ENCODE data around the gene ZNF675.
"Not testable (repeated sequence)": the region's sequence is repeated elsewhere in the genome, so short reads cannot be mapped to it uniquely, and the experiment has no call there.

The ZNF675 gene

DNA sequence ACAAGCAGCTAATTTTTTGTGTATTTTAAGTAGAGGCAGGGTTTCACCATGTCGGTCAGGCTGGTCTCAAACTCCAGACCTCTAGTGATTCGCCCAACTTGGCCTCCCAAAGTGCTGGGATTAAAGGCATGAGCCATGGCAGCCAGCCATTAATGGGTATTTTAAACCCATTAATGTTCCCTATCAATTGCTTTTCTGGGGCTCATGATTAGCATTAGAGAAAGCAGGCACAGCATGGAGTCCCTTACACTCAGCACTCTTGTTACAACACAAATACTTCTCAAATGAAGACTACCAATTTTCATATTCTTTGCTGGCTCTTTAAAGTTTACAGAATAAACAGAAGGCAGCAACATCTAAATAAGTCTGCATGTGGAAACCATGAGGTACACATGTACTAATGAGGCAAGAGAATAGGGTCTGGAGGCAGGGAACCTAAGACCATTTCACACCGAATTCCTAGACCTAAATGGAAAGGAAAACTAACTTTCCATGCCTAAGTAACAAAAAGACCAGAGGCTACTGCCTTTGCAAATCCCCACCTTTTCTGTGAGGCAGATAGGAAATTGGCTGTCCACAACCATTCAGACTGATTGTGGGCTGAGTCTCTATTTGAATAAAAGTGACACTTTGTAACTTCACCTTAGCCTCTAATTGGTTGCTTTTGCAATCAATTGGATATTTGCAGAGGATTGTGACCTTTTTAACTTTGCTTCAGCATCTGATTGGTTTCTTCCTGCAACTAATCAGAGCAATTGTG, 21.2 kb downstream of the ZNF675 start:
- no peaks in the 10 kb centered on the region for H3K9me3 Mint-ChIP-seq
- no peaks in the 10 kb centered on the region for H3K27me3 Mint-ChIP-seq
- no peak overlapping the region for H3K4me3 Mint-ChIP-seq
- ATAC-seq (replicated peaks; ENCODE audit: extremely low read depth, poor library complexity, severe bottlenecking) (no peak), DNase-seq (ENCODE audit: low spot score in 2 of 2) (no peak)
- H3K36me3 Mint-ChIP-seq (ENCODE audit: insufficient read depth): peaks cover 22% of the 10 kb centered on the region
- no peak overlapping the region for H3K27ac Mint-ChIP-seq (ENCODE audit: low read depth)
- H3K4me1 Mint-ChIP-seq: peaks cover 8% of the 10 kb centered on the region

DNA sequence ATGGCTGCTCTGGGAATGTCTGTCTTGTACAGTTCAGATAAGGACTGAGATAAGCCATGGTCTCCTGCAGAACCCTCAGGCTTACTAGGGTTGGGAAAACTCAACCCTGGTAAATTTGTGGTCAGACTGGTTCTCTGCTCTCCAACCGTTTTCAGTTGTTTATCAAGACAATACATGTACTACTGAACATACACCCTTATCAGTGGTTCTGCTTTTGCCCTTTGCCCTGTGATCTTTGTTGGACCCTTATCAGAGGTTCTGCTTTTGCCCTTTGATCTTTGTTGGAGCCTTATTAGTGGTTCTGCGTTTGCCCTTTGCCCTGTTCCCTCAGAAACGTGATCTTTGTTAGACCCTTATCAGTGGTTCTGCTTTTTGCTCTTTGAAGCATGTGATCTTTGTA, 37.2 kb downstream of the ZNF675 start:
- Mint-ChIP-seq H3K36me3 (ENCODE audit: insufficient read depth) (peaks cover 18% of the 10 kb centered on the region), H3K9me3 (peaks cover 23% of the 10 kb centered on the region)
- not testable (repeated sequence) for H3K4me3 Mint-ChIP-seq; H3K4me1 Mint-ChIP-seq; ATAC-seq (replicated peaks; ENCODE audit: extremely low read depth, poor library complexity, severe bottlenecking); DNase-seq (ENCODE audit: low spot score in 2 of 2); H3K27ac Mint-ChIP-seq (ENCODE audit: low read depth); H3K27me3 Mint-ChIP-seq

Data from central memory CD8-positive, alpha-beta T cell (primary cell).